Prostate gland (tissue), 2 donors: ENCODE results near the gene CFAP43. TPM values are rescaled to one million over a fixed set of nuclear protein-coding genes. Genes with fewer than 3 reads are reported as not detected.

ENCODE experiments used
- DNase-seq: peaks from one replicate; pipeline ENCODE4 v3.0.0-alpha.2; 2019; ENCODE audit warnings: low spot score
- H3K27ac ChIP-seq, 2 donors: fragments of 200-600 bp; sonication (generic); 2 replicates each; pipeline ENCODE4 v1.5.1; 2017 to 2019
- H3K27me3 ChIP-seq: fragments of 200-600 bp; sonication (generic); replicated peaks from 2 replicates; pipeline ENCODE4 v1.5.1; 2019; ENCODE audit not compliant: insufficient read depth
- H3K36me3 ChIP-seq, 2 donors: fragments of 200-600 bp; sonication (generic); 1 replicate in 1 of 2; 2 replicates in 1 of 2; pipeline versions ENCODE4 v1.5.1 to v1.8.1; 2017 to 2019
- H3K4me1 ChIP-seq: fragments of 200-600 bp; sonication (generic); replicated peaks from 2 replicates; pipeline ENCODE4 v1.5.1; 2019
- H3K4me3 ChIP-seq, 2 donors: fragments of 200-600 bp; sonication (generic); 2 replicates each; pipeline ENCODE4 v1.5.1; 2017 to 2019
- H3K9me3 ChIP-seq: fragments of 200-600 bp; sonication (generic); 2 replicates; pipeline ENCODE4 v1.5.1; 2017
- CTCF ChIP-seq, 4 experiments: fragments of 200-600 bp in 2 of 4; fragments of 450-650 bp in 2 of 4; sonication (generic) in 2 of 4; IDR thresholded peaks; 1 replicate in 3 of 4; 2 replicates in 1 of 4; pipeline ENCODE4 v1.5.1; 2016 to 2019; ENCODE audit warnings: antibody characterized with exemption in 4 of 4, mild to moderate bottlenecking in 2 of 4, moderate library complexity in 2 of 4
- POLR2A ChIP-seq: fragments of 450-650 bp; IDR thresholded peaks from one replicate; pipeline ENCODE4 v1.6.1; 2016; ENCODE audit warnings: antibody characterized with exemption, mild to moderate bottlenecking
- POLR2AphosphoS5 ChIP-seq: sonication (generic); formaldehyde crosslinking; IDR thresholded peaks from one replicate; pipeline ENCODE4 v1.6.1; 2017; ENCODE audit warnings: antibody characterized with exemption
- WGBS: methylation state at CpG from one replicate; pipeline ENCODE4 v1.1.5; 2018; 5-methylcytosine and 5-hydroxymethylcytosine counted together
- intact Hi-C: fragments of 100-400 bp; cut with DNase I; formaldehyde crosslinking; loops from one replicate; pipeline ENCODE4 v1.14.2; 2022
- total RNA-seq, 2 donors: library from RNA; depleted of rRNA; stranded (reverse); fragments of >200 nt; gene quantifications; one replicate each; pipeline ENCODE4 v1.1.0, GENCODE V29; 2016

Gene CFAP43
- total RNA-seq, 2 donors from 2014 or later: 2.4 to 6.9 TPM

GRCh38 chr10:104150139-104150538 lies 82.0 kb downstream of the CFAP43 start:
- no peak for TF ChIP-seq POLR2A
- TF ChIP-seq CTCF (IDR thresholded peaks at IDR 0.05): no peak
- TF ChIP-seq POLR2AphosphoS5: no peak
- Histone ChIP-seq H3K36me3 (no peaks in the 10 kb centered on the region), H3K9me3 (no peaks in the 10 kb centered on the region), H3K4me1 (no peaks in the 10 kb centered on the region), H3K27ac (no peak overlapping the region), H3K4me3 (no peak overlapping the region), H3K27me3 (no peaks in the 10 kb centered on the region)
- intact Hi-C loops: no loop called here
- no peak for DNase-seq

GRCh38 chr10:104146882-104147281 lies 85.3 kb downstream of the CFAP43 start:
- WGBS: 93% methylated on average over 1 of the region's 1 CpG
- Histone ChIP-seq H3K27me3 (no peaks in the 10 kb centered on the region), H3K4me1 (no peaks in the 10 kb centered on the region), H3K9me3 (no peaks in the 10 kb centered on the region), H3K4me3 (no peak overlapping the region), H3K36me3 (no peaks in the 10 kb centered on the region), H3K27ac (no peak overlapping the region)
- intact Hi-C loops: no loop called here
- DNase-seq: no peak
- TF ChIP-seq CTCF (IDR thresholded peaks at IDR 0.05) (no peak), POLR2A (no peak), POLR2AphosphoS5 (no peak)

GRCh38 chr10:104144931-104145330 lies 87.2 kb downstream of the CFAP43 start:
- no peak for DNase-seq
- Histone ChIP-seq H3K27ac (no peak overlapping the region), H3K9me3 (no peaks in the 10 kb centered on the region), H3K4me3 (no peak overlapping the region), H3K4me1 (no peaks in the 10 kb centered on the region), H3K36me3 (no peaks in the 10 kb centered on the region), H3K27me3 (no peaks in the 10 kb centered on the region)
- 62% methylated on average over 4 of the region's 4 CpGs for WGBS
- TF ChIP-seq POLR2AphosphoS5 (no peak), POLR2A (no peak), CTCF (IDR thresholded peaks at IDR 0.05) (no peak)
- intact Hi-C loops: no loop called here

GRCh38 chr10:104143829-104144228 lies 88.3 kb downstream of the CFAP43 start:
- Histone ChIP-seq H3K4me3 (no peak overlapping the region), H3K36me3 (no peaks in the 10 kb centered on the region), H3K27me3 (no peaks in the 10 kb centered on the region), H3K4me1 (no peaks in the 10 kb centered on the region), H3K27ac (no peak overlapping the region), H3K9me3 (no peaks in the 10 kb centered on the region)
- intact Hi-C loops: no loop called here
- no peak for DNase-seq
- 78% methylated on average over 3 of the region's 3 CpGs for WGBS
- no peak for TF ChIP-seq CTCF (IDR thresholded peaks at IDR 0.05)
- TF ChIP-seq POLR2A: no peak
- TF ChIP-seq POLR2AphosphoS5: no peak

- DNase-seq: no peak
- H3K36me3 ChIP-seq: no peaks in the 10 kb centered on the region
- 33% methylated on average over 1 of the region's 1 CpG for WGBS
- H3K4me3 ChIP-seq: no peak overlapping the region
- intact Hi-C loops: no loop called here
- H3K9me3 ChIP-seq: no peaks in the 10 kb centered on the region
- H3K4me1 ChIP-seq: no peaks in the 10 kb centered on the region
- TF ChIP-seq POLR2A: no peak
- no peaks in the 10 kb centered on the region for H3K27me3 ChIP-seq
- H3K27ac ChIP-seq: no peak overlapping the region
Observed at GRCh38 chr10:104142081-104142480, 90.1 kb downstream of the CFAP43 start.
